Activated B cell treated with CpG ODN at 0.5 μM for 24 hours (primary cell): Measurements from ENCODE around the gene SORL1. TPM values are rescaled to one million over a fixed set of nuclear protein-coding genes. Genes with fewer than 3 reads are reported as not detected.

Experiments used
- ATAC-seq: fragments of 200-7000 bp; cut with Tn5 transposase; one replicate; pipeline ENCODE4 v1.10.0; 2021; ENCODE audit warnings: low read depth, mild to moderate bottlenecking, moderate library complexity
- CTCF ChIA-PET: fragments of 350-600 bp; sonication (Branson Sonifier 250); formaldehyde crosslinking; loops from one replicate; lab custom pipeline; 2021; ENCODE audit warnings: antibody characterized with exemption; lab: Charles Lee
- POLR2A ChIA-PET: fragments of 350-600 bp; sonication (Branson Sonifier 250); formaldehyde crosslinking; loops from one replicate; lab custom pipeline; 2021; ENCODE audit warnings: antibody characterized with exemption; lab: Charles Lee
- DNase-seq: peaks from one replicate; pipeline ENCODE4 v3.0.0; 2022
- H3K27ac Mint-ChIP-seq: one replicate; pipeline ENCODE4 v1.8.0; 2020; ENCODE audit warnings: mixed read lengths
- H3K27me3 Mint-ChIP-seq: one replicate; pipeline ENCODE4 v1.8.0; 2021; ENCODE audit warnings: mixed read lengths
- H3K36me3 Mint-ChIP-seq: one replicate; pipeline ENCODE4 v1.8.0; 2021; ENCODE audit warnings: low read depth, mixed read lengths
- H3K4me1 Mint-ChIP-seq: one replicate; pipeline ENCODE4 v1.8.0; 2021; ENCODE audit warnings: mixed read lengths
- H3K4me3 Mint-ChIP-seq: one replicate; pipeline ENCODE4 v1.8.0; 2020; ENCODE audit warnings: mild to moderate bottlenecking, mixed read lengths
- H3K9me3 Mint-ChIP-seq: one replicate; pipeline ENCODE4 v1.8.0; 2020; ENCODE audit warnings: mixed read lengths
- CTCF ChIP-seq: fragments of 200-600 bp; IDR thresholded peaks from one replicate; pipeline ENCODE4 v1.8.0; 2022; ENCODE audit warnings: antibody characterized with exemption, mild to moderate bottlenecking
- intact Hi-C: fragments of 100-400 bp; cut with micrococcal nuclease; formaldehyde crosslinking; loops from one replicate; pipeline ENCODE4 v1.15.1; 2024
- total RNA-seq: library from RNA; stranded (reverse); gene quantifications from 2 replicates; pipeline ENCODE4 v1.2.3, GENCODE V29; 2022

SORL1 gene
- total RNA-seq, 1 donor from 2014 or later, result 180 TPM

- Mint-ChIP-seq H3K4me1 (peaks cover 38% of the 10 kb centered on the region), H3K4me3 (no peak overlapping the region), H3K27me3 (no peaks in the 10 kb centered on the region), H3K36me3 (peaks cover 67% of the 10 kb centered on the region), H3K9me3 (no peaks in the 10 kb centered on the region), H3K27ac (no peak overlapping the region)
- no peak for ATAC-seq
- POLR2A ChIA-PET, result interaction anchor here (0.9 kb wide), 1 partner anchor 88 kb away, joined by 3 read pairs; no protein-coding TSS in a partner anchor
- intact Hi-C loops, result loop anchor here (5.0 kb wide), 1 partner anchor 47 kb away; no protein-coding TSS in a partner anchor
- no peak for DNase-seq
- CTCF ChIA-PET, result interaction anchor here (1.3 kb wide), 1 partner anchor 52 kb away, joined by 3 read pairs; no protein-coding TSS in a partner anchor
- TF ChIP-seq CTCF, result no peak
Measured at GRCh38 chr11:121539000-121539399, 86.9 kb downstream of the SORL1 start.

GRCh38 chr11:121540627-121541026 is 88.5 kb downstream of the SORL1 start:
- no peak for DNase-seq
- ChIA-PET CTCF (interaction anchor here (1.3 kb wide), 2 partner anchors 36 to 51 kb away, joined by 3 read pairs; no protein-coding TSS in a partner anchor), POLR2A (no interaction called here)
- Mint-ChIP-seq H3K4me1 (peaks cover 48% of the 10 kb centered on the region), H3K27me3 (no peaks in the 10 kb centered on the region), H3K4me3 (no peak overlapping the region), H3K9me3 (no peaks in the 10 kb centered on the region), H3K36me3 (peaks cover 68% of the 10 kb centered on the region), H3K27ac (no peak overlapping the region)
- no peak for TF ChIP-seq CTCF
- no peak for ATAC-seq
- intact Hi-C loops, result loop anchor here (5.0 kb wide), 1 partner anchor 37 kb away; no protein-coding TSS in a partner anchor

GRCh38 chr11:121543836-121544380 is 91.8 kb downstream of the SORL1 start:
- no peak overlapping the region for H3K27ac Mint-ChIP-seq
- H3K36me3 Mint-ChIP-seq, result peaks cover 75% of the 10 kb centered on the region
- intact Hi-C loops, result loop anchor here (5.0 kb wide), 1 partner anchor 33 kb away; no protein-coding TSS in a partner anchor
- ChIA-PET POLR2A (no interaction called here), CTCF (no interaction called here)
- no peak overlapping the region for H3K4me3 Mint-ChIP-seq
- TF ChIP-seq CTCF, result no peak
- H3K27me3 Mint-ChIP-seq, result no peaks in the 10 kb centered on the region
- DNase-seq, result no peak
- ATAC-seq, result no peak
- no peaks in the 10 kb centered on the region for H3K9me3 Mint-ChIP-seq
- H3K4me1 Mint-ChIP-seq, result peaks cover 30% of the 10 kb centered on the region

GRCh38 chr11:121544956-121545355 is 92.8 kb downstream of the SORL1 start:
- H3K4me1 Mint-ChIP-seq, result peaks cover 26% of the 10 kb centered on the region
- no peak overlapping the region for H3K4me3 Mint-ChIP-seq
- no peak overlapping the region for H3K27ac Mint-ChIP-seq
- ATAC-seq (no peak), DNase-seq (no peak)
- no peaks in the 10 kb centered on the region for H3K27me3 Mint-ChIP-seq
- peaks cover 71% of the 10 kb centered on the region for H3K36me3 Mint-ChIP-seq
- intact Hi-C loops, result loop anchor here (5.0 kb wide), 1 partner anchor 32 kb away; no protein-coding TSS in a partner anchor
- no peak for TF ChIP-seq CTCF
- H3K9me3 Mint-ChIP-seq, result no peaks in the 10 kb centered on the region
- CTCF ChIA-PET, result no interaction called here
- POLR2A ChIA-PET, result no interaction called here

- Mint-ChIP-seq H3K9me3 (no peaks in the 10 kb centered on the region), H3K4me1 (peaks cover 31% of the 10 kb centered on the region), H3K27ac (no peak overlapping the region), H3K36me3 (peaks cover 77% of the 10 kb centered on the region), H3K4me3 (no peak overlapping the region), H3K27me3 (no peaks in the 10 kb centered on the region)
- CTCF ChIA-PET, result interaction anchor here (1.1 to 1.4 kb wide), 2 partner anchors 44 to 120 kb away, joined by 3 read pairs; no protein-coding TSS in a partner anchor
- DNase-seq, result no peak
- TF ChIP-seq CTCF, result no peak
- intact Hi-C loops, result no loop called here
- no peak for ATAC-seq
- POLR2A ChIA-PET, result interaction anchor here (0.7 kb wide), 1 partner anchor 148 kb away, joined by 4 read pairs; no protein-coding TSS in a partner anchor
Measured at GRCh38 chr11:121547574-121547973, 95.5 kb downstream of the SORL1 start.
